Cardiac fibroblast (primary cell): ENCODE results near the gene STYXL1.
"Not testable (repeated sequence)": the region's sequence is repeated elsewhere in the genome, so short reads cannot be mapped to it uniquely, and the experiment has no call there.

Experiments
- DNase-seq, 2 donors: peaks; one replicate each; pipeline versions ENCODE4 v3.0.0 to v3.0.0-alpha.2; 2010; ENCODE audit warnings: low read depth in 2 of 2
- H3K4me3 ChIP-seq, 2 donors: replicated peaks in 1 of 2; 1 replicate in 1 of 2; 2 replicates in 1 of 2; pipeline ENCODE4 v1.5.1; 2011; ENCODE audit warnings: low read depth in 2 of 2, low read length in 2 of 2, mild to moderate bottlenecking in 2 of 2, moderate library complexity in 1 of 2
- TF ChIP-seq, protein P1 (sequence below): IDR thresholded peaks from one replicate; pipeline ENCODE4 v1.5.1; 2011; ENCODE audit warnings: low read depth, mild to moderate bottlenecking, low read length, inconsistent platforms

The STYXL1 gene

DNA sequence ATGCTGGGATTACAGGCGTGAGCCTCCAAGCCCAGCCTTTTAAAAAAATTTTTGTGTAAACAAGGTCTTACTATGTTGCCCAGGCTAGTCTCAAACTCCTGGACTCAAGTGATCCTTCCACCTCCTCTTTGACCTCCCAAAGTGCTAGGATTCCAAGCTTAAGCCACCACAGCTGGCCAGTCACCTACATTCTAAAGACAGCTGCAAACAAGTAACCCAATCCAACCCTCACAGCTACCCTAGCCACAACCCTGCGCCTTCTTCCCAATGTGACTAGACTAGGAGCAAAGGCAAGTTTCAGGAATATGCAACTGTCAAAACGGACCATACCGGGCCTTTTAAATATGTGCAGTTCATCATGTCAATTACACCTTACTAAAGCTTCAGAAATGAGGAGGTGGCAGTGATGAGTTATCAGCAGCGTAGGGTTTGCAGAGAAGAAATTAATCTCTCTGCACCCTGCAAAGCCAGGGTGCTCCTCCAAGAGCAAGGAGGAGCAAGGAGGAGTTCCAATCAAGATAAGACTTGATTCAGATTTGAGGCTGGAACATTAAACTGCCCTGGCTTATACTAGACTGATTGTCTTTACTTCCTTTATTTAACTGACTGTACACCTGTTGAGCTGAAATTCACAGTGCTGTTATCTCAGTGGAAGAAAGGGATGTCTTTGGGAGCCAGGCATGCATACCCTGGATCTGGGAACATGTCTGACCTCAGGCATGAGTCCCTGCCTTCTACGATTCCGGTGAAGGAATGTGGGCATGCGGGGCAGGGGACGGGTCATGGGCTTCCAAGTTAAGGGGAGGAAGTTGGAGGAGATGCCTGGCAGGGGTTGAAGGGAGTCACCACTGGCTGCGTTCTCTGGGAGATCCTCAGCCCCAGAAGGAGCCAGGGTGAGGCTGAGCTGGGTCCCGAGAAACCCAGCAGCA, 37.9 kb downstream of the STYXL1 start:
- no peak overlapping the region for H3K4me3 ChIP-seq
- TF ChIP-seq, protein P1, sequence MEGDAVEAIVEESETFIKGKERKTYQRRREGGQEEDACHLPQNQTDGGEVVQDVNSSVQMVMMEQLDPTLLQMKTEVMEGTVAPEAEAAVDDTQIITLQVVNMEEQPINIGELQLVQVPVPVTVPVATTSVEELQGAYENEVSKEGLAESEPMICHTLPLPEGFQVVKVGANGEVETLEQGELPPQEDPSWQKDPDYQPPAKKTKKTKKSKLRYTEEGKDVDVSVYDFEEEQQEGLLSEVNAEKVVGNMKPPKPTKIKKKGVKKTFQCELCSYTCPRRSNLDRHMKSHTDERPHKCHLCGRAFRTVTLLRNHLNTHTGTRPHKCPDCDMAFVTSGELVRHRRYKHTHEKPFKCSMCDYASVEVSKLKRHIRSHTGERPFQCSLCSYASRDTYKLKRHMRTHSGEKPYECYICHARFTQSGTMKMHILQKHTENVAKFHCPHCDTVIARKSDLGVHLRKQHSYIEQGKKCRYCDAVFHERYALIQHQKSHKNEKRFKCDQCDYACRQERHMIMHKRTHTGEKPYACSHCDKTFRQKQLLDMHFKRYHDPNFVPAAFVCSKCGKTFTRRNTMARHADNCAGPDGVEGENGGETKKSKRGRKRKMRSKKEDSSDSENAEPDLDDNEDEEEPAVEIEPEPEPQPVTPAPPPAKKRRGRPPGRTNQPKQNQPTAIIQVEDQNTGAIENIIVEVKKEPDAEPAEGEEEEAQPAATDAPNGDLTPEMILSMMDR, result no peak
- DNase-seq, result no peak

DNA sequence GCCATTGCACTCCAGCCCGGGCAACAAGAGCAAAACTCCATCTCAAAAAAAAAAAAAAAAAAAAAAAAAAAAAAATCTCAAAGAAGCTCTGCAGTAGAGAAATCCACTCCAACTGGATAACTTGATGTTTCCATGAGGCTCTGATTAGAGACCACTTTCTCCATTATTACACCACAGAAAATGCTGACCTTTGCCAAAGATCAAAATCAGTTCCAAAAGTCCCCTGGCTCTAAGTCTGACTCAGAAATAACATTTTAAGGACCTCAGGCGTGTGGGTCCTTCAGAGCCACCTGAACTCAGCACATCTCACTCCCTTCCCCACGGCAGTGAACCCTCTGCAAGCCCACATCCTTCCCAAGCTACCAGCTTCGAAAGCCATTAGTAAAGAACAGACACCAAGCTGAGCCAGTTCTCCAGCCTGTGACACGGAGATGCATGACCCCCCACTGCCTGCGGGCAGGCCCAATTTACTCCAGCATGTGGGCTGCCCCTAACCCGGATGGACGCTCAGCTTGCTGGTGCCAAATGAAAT, 39.6 kb downstream of the STYXL1 start:
- TF ChIP-seq, protein P1, result no peak
- no peak for DNase-seq
- H3K4me3 ChIP-seq, result no peak overlapping the region

DNA sequence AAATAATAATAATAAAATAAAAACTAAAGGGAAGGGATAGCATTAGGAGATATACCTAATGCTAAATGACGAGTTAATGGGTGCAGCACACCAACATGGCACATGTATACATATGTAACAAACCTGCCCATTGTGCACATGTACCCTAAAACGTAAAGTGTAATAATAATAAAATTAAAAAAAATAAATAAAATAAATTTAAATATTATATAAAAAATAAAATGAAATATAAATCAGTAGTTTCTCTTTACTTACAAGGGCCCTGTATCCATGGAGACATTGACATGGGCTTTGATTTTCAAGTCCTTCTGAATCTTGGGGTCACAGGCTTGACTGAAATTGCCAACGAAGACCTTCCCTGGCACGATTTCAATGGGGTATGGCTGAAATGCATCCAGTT, 42.8 kb downstream of the STYXL1 start:
- DNase-seq, H3K4me3 ChIP-seq: not testable (repeated sequence)

DNA sequence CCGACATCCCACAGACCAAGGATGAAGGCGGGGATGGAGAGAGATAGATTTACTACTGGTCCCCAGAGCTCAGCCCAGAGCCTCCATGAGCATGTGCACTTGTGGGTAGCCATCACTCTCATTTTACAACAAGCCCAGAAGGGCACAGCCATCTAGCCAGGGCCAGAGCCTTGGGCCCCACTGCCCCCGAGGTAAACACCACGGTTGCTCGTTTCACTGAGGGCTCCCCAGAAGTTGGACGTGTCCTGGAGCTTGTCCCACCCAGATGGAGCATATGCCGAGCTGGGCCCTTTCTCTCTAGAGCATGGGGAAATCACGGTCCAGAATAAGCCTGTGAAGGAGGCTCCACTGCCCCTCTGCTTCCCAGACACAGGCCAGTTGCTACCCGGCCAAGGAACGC, 44.4 kb downstream of the STYXL1 start:
- no peak overlapping the region for H3K4me3 ChIP-seq
- TF ChIP-seq, protein P1, result no peak
- no peak for DNase-seq

DNA sequence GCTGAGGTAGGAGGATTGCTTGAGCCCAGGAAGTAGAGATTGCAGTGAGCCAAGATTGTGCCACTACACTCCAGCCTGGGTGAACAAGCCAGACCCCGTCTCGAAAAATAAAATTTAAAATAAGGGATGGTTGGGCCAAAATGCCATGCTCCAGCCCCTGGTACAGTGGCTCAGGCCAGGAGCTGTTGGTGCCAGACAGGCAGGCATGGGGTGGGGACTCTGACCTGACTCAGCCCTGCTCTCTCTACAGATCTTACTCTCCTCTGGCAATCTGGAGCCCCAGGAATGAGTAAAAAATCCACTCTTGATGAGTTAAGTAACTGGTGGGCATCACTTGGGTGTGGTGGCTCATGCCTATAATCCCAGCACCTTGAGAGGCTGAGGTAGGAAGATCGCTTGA, 45.0 kb downstream of the STYXL1 start:
- no peak for DNase-seq
- no peak overlapping the region for H3K4me3 ChIP-seq
- TF ChIP-seq, protein P1, result no peak

DNA sequence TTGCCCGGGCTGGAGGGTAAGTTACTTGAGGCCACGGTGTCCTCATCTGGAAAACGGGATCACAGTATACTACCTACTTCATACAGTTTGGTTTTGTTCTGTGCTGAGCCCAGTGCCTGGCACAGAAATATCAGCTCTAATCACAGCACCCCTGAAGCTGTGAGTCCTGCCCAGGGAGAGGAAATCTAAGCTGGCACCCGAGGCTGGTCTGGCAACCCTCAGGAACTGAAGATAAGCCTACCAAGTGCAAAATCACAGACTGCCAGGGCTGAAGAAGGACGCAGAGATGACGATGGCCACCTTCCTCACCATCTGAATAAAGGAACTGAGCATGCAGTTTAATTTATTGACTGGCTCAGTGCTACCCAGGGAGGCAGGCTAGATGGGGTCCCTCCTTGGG, 45.7 kb downstream of the STYXL1 start:
- TF ChIP-seq, protein P1, result no peak
- no peak overlapping the region for H3K4me3 ChIP-seq
- no peak for DNase-seq

DNA sequence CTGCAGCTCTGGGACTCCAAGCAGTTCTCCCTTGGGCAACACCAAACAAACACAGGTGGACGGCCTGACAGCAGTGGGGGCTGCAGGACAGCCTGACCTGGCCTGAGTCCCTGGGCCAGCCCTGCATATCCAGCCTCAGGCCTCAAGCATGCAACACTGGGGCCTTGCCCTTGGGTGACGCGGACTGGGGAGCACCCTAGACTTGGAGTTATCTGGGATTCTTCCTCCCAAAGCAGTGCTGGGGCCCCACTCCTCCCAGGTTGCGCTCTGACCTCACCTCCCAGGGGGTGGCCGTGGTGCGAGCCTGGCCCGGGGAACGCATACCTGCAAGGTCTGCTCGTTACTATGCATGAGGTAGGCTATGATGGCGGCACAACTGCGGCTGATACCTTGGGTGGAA, 47.2 kb downstream of the STYXL1 start:
- H3K4me3 ChIP-seq, result no peak overlapping the region
- no peak for DNase-seq
- TF ChIP-seq, protein P1, result no peak
